RKO (cell line): ENCODE measurements around the gene ZHX3.
A peak's percentile ranks its signal among the peaks of the same experiment; 100 is the strongest.
"Not testable (repeated sequence)": the region's sequence is repeated elsewhere in the genome, so short reads cannot be mapped to it uniquely, and the experiment has no call there.

Source experiments
- DNase-seq: peaks from one replicate; pipeline ENCODE4 v3.0.0-alpha.2; 2016; ENCODE audit warnings: low spot score

Gene ZHX3

GRCh38 chr20:41256516-41256915, 61.0 kb downstream of the ZHX3 start:
- DNase-seq = no peak

DNA sequence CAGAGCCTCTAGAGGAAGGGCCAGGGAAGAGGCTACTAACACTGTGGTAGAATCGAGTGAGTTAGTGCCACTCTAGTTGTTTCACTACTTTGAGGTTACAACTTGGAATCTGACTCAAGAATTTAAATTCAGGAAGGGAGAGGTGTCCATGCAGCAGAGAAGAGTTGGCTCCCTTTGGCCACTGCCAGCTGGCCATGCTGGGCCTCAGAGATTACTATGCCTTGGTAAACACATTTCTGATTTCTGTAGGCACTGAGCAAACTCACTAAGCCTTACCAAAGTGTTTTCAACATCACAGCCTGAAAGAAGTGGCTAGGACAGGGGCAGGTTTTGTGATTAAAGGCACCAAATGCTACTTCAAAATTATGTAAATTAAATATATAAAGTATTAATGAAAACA, 61.9 kb downstream of the ZHX3 start:
- DNase-seq = no peak

- DNase-seq = peak; percentile 89
Measured at GRCh38 chr20:41249411-41250281, 67.9 kb downstream of the ZHX3 start.

DNA sequence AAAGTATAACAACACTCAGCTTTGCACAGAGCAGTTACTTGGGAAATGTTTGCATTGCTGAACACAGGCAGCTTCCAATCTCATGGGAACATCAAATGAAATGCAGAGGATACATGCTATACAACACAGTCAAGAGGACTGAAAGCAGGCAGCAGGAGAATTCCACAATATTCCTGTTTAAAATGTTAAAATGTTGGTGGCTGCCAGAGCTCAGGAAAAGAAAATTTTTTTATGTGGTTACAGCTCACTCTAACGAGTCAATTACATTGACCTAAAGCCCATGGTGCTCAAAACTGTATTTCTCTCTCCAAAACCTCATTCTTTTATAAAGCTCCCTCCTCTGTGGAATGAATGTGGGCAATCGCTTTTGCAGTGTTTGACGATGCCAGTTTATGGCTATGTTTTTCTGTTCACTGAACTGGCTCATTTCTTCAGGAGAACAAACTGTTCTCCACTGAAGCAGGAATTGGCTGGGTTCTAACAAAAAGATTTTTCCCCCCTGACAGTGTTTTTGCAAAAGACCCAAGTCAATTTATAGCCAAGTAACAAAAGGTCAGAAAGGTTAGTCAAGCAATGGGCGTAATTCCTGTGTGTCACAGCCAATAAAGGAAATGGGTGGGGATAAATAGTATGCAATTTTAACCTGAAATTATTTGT, 69.0 kb downstream of the ZHX3 start:
- no peak for DNase-seq

GRCh38 chr20:41247523-41248367, 69.8 kb downstream of the ZHX3 start:
- no peak for DNase-seq

GRCh38 chr20:41245086-41245707, 72.3 kb downstream of the ZHX3 start:
- no peak for DNase-seq

DNA sequence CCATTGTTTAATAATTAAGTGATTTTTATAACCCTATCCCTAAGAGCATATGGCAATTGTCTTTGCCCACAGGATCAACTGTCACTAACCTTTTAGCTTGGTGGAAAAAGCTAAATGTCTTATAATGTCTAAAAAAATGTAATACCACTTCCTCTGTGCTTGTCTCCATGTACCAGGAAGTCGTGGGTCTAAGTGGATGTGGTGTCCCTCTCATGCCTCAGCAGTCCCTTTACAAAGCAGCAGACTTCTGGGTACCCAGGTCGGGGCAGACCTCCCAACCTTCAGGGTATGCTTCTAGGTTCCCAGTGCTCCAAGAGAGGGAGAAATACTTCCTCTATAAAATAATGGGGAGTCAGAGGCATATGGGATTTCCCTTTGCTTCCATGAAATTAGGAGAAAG, 74.7 kb downstream of the ZHX3 start:
- no peak for DNase-seq

DNA sequence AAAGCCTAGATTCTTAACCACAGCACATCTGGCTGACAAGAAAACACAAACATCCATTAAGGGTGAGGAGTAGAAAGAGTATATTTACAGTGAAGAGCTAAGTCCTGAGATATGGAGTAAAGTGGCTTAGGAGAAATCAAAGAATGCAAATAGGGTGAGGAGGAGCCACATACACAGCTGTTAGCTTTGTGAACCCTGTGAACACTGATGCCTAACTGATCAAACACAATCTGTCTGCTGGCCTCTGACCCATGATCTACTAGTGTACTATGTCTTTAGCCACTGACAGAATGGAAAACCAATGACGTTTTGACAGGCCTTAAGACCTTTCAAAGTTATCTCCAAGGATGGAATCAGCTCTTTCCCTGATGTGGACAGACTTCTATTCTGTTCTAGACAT, 75.2 kb downstream of the ZHX3 start:
- no peak for DNase-seq

GRCh38 chr20:41237233-41237632, 80.3 kb downstream of the ZHX3 start:
- DNase-seq = not testable (repeated sequence)

DNA sequence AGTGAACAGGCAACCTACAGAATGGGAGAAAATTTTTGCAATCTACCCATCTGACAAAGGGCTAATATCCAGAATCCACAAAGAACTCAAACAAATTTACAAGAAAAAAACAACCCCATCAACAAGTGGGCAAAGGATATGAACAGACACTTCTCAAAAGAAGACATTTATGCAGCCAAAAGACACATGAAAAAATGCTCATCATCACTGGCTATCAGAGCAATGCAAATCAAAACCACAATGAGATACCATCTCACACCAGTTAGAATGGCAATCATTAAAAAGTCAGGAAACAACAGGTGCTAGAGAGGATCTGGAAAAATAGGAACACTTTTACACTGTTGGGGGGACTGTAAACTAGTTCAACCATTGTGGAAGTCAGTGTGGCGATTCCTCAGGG, 80.7 kb downstream of the ZHX3 start:
- not testable (repeated sequence) for DNase-seq

DNA sequence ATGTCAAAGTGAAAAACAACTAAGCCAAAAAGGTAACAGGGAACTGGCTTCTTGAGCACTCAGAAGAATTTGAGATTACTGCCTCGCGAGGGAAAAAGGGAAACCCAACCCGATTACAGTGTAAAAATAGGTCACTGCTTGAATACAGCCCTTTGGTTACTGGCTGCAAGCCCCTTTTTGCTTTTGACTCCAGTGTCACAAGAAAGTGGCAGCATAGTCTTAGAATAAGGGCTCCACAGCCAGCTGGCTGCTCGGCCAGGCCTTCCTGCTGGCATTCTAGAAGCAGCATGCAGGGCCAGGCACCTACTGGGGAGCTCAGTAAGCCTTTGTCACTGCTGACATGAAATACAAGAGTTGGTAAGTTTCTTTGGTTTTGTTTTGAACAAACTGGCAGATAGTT, 83.0 kb downstream of the ZHX3 start:
- no peak for DNase-seq

DNA sequence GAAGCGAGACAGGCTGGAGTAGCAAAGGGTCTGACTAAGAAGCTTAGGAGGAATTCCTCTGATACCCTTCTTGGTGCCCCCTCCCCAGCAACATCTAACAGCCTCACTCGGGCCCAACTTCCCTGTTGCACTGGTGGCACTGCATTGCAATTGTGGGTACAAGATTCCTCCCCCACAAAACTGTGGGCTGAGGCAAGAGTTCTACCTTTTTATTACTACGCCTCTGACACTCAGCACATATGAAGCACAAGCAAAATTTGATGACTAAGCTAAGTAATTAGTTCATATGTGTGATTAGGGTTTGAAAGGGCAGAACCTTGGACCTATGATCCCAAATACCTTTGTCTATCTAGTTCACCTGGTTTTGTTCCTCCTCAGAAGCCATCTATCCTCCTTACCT, 83.5 kb downstream of the ZHX3 start:
- no peak for DNase-seq

DNA sequence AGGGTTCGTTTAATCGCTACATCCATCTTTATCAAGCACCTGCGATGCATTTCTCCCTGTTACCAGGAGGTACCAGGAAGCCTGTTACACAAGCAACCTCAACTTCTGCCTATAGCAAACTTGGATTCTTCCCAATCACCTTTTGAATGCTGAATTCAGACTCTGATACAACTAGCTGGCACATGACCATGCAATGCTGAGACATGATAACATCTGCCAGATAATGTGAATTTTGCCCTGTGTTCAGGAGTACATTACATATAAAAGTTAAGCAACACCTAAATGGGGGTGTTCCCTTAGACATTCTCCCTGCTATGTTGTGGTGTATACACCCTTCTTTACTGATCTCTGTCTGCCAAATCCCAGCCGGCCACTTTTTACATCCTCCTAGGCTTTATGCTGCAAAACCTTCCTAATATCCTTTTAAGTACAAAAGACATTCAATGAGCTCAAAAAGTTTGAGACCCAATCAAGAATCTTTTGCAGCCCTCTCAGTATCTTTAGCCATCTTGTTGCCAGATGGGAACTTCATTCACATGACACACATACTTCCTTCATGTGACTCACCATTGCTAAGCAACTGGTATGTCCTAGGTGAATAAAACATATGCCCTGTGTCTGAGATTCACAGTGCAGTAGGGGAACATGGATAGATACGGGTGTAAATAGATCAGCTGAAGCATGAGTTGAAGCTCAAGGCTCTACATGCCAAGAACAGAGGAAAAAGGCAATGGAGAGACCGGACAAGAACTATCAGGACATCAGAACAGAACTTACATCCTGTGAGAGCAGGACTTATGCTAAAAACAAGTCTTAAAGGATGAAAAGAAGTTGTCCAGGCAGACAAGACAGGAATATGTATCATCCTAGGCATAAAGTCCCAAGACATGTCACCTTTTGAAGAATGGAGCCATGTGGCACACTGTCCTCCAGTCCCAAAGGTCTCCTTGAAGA, 84.3 kb downstream of the ZHX3 start:
- DNase-seq = peak; percentile 86

DNA sequence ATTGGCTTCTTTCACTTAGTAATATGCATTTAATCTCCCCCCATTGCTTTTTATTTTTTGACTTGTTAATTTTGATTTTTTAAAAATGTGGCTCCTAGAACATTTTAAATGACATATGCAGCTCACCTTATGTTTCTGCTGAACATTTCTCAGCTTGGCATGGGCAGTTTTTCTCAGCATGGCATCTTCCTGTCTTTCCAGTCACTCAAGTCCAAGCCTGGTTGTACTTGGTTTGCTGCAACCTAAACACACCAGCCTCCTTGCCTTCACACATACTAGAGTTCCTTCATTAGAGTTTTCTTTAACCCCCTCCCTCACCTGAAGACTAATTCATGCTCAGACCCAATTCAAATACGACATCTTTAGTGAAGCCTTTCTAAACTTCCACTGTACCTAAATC, 86.4 kb downstream of the ZHX3 start:
- no peak for DNase-seq

- no peak for DNase-seq
Measured at GRCh38 chr20:41230136-41230535, 87.4 kb downstream of the ZHX3 start.

- no peak for DNase-seq
Measured at GRCh38 chr20:41229259-41229658, 88.3 kb downstream of the ZHX3 start.

DNA sequence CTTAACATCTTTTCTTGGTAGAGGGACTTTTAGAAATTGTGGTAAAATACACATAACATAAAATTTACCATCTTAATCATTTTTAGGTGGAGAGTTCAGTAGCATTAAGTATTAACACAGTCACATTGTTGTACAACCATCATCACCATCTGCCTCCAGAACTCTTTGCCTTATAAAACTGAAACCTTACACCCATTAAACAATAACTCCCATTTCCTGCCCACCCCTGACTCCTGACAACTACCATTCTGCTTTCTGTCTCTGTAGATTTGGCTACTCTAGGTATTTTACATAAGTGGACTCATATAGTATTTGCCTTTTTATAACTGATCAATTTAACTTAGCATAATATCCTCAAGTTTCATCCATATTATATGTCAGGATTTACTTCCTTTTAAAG, 88.7 kb downstream of the ZHX3 start:
- no peak for DNase-seq

DNA sequence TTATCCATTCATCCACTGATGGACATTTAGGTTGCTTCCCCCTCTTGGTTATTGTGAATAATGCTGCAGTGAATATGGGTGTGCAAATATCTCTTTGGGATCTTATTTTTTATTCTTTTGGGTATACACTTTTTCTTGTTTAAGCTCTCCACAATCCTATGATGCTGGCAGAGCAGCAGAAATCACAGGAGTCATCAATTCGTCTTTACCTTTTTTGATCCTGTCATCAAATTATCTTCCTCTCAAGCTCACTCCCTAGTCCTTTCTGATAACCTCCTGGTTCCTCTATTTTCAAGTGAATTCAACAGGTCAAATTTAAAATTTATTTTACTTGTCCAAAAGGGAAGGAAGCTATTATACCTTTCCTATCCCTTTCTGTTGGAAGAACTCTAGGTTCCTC, 91.1 kb downstream of the ZHX3 start:
- DNase-seq = no peak

- no peak for DNase-seq
Measured at GRCh38 chr20:41225091-41225490, 92.4 kb downstream of the ZHX3 start.

DNA sequence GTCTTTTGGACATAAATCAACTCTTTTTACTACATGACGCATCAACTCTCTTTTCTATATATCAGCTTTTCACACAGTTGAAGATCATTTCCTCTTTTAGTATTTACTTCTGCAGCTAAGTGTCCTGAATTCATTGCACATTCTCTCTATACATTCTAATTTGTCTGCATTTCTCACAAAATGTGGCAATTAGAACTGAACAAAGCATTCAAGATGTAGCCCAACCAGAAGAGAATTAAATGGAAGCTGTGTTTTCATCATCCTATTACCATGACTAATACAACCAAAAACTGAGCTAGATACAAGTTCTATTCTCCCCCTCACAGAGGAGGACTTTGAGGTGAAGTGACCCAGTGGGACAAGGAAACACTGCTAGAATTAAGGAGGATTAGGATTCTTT, 93.2 kb downstream of the ZHX3 start:
- no peak for DNase-seq

GRCh38 chr20:41223112-41223511, 94.4 kb downstream of the ZHX3 start:
- no peak for DNase-seq
